HT1080 (cell line): ENCODE results near the gene ANO2. TPM values are rescaled to one million over a fixed set of nuclear protein-coding genes. Genes with fewer than 3 reads are reported as not detected.
"Not testable (repeated sequence)": the region's sequence is repeated elsewhere in the genome, so short reads cannot be mapped to it uniquely, and the experiment has no call there.

Experiments
- DNase-seq: peaks from one replicate; pipeline ENCODE4 v3.0.0-alpha.2; 2015; ENCODE audit warnings: low read depth
- total RNA-seq: library from RNA; depleted of rRNA; stranded (reverse); fragments of >200 nt; shearing (Covaris generic); gene quantifications from 2 replicates; pipeline ENCODE4 v1.2.3, GENCODE V29; 2014

Gene ANO2
- total RNA-seq, 1 experiment from 2014 or later = 1.4 TPM

- DNase-seq = no peak
Measured at GRCh38 chr12:5685935-5686334, 259.1 kb downstream of the ANO2 start.

- DNase-seq = no peak
Measured at GRCh38 chr12:5684989-5685388, 260.1 kb downstream of the ANO2 start.

GRCh38 chr12:5682581-5682980, 262.5 kb downstream of the ANO2 start:
- no peak for DNase-seq

- no peak for DNase-seq
Measured at GRCh38 chr12:5678176-5678575, 266.9 kb downstream of the ANO2 start.

GRCh38 chr12:5669624-5670023, 275.4 kb downstream of the ANO2 start:
- DNase-seq = not testable (repeated sequence)

GRCh38 chr12:5665615-5666014, 279.4 kb downstream of the ANO2 start:
- peak; percentile 66 for DNase-seq

- DNase-seq = no peak
Measured at GRCh38 chr12:5661811-5662210, 283.2 kb downstream of the ANO2 start.

- no peak for DNase-seq
Measured at GRCh38 chr12:5660238-5660637, 284.8 kb downstream of the ANO2 start.

- DNase-seq = not testable (repeated sequence)
Measured at GRCh38 chr12:5658339-5658941, 286.6 kb downstream of the ANO2 start.

- no peak for DNase-seq
Measured at GRCh38 chr12:5656836-5657235, 288.2 kb downstream of the ANO2 start.

GRCh38 chr12:5655120-5655519, 289.9 kb downstream of the ANO2 start:
- no peak for DNase-seq

- no peak for DNase-seq
Measured at GRCh38 chr12:5654019-5654418, 291.0 kb downstream of the ANO2 start.

GRCh38 chr12:5650829-5651461, 294.1 kb downstream of the ANO2 start:
- DNase-seq = no peak

GRCh38 chr12:5650281-5650680, 294.8 kb downstream of the ANO2 start:
- no peak for DNase-seq

- peak; percentile 4 for DNase-seq
Measured at GRCh38 chr12:5648692-5649359, 296.2 kb downstream of the ANO2 start.

GRCh38 chr12:5643266-5643665, 301.8 kb downstream of the ANO2 start:
- no peak for DNase-seq

GRCh38 chr12:5637698-5638097, 307.4 kb downstream of the ANO2 start:
- no peak for DNase-seq

GRCh38 chr12:5636907-5637306, 308.2 kb downstream of the ANO2 start:
- no peak for DNase-seq

GRCh38 chr12:5633106-5633505, 312.0 kb downstream of the ANO2 start:
- DNase-seq = no peak

GRCh38 chr12:5632453-5632852, 312.6 kb downstream of the ANO2 start:
- no peak for DNase-seq

GRCh38 chr12:5631497-5631896, 313.6 kb downstream of the ANO2 start:
- no peak for DNase-seq

GRCh38 chr12:5630726-5631125, 314.3 kb downstream of the ANO2 start:
- no peak for DNase-seq

- DNase-seq = no peak
Measured at GRCh38 chr12:5628501-5628900, 316.6 kb downstream of the ANO2 start.
